Measurements from ENCODE around the gene CLCNKB.
"Not testable (repeated sequence)": the region's sequence is repeated elsewhere in the genome, so short reads cannot be mapped to it uniquely, and the experiment has no call there.

CLCNKB gene

GRCh38 chr1:16015960-16016901, 27.4 kb upstream of the CLCNKB start:
- no peak for DNase-seq

GRCh38 chr1:16017076-16017460, 26.5 kb upstream of the CLCNKB start:
- DNase-seq: no peak

DNA sequence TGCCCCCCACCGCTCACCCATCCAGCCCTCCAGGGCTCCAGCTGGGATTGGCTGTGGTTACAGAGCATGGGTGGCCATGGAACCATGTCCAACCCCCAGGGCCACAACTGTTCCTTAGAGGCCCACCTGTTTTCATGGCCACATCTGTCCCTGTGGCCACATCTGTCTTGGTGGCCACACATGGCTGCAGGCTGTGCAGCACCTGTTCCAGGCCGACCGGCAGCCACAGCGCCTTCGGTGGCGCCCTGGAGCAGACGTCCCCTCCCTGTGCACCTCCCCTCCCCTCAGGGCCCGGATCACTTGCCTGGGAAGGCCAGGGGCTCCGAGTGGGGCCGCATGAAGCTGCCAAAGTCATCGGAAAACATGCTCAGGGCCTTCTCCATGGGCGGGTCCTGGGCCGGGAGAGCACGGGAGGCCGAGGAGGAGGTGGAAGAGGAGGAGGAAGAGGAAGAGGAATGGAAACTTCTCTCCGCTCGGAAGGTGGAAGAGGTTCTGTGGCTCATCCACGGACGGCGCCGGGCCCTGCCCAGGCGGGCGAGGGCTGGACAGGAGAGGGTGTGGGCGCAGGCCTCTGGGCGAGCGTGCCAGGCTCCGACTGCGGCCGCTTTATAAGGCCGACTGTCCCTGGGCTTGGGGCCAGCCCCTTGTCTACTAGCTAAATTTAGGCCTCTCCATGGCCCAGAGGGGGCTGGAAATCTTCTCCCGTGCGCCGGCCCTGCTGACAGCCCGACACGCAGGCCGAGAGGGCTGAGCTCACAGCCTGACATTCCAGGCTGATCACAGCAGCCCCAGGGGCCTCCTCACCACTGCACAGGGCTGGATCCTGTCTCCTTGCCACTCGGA, 25.9 kb upstream of the CLCNKB start, which contains the start of gene HSPB7:
Gene HSPB7 (minus strand): TSS at position 583 of the 843 bp plus-strand sequence. CDS start 80 bp downstream, at position 503.
- no peak for DNase-seq

GRCh38 chr1:16018308-16018707, 25.3 kb upstream of the CLCNKB start:
- no peak for DNase-seq

GRCh38 chr1:16018749-16019643, 24.6 kb upstream of the CLCNKB start:
- DNase-seq: no peak

GRCh38 chr1:16019644-16020277, 23.8 kb upstream of the CLCNKB start:
- no peak for DNase-seq

GRCh38 chr1:16020325-16020724, 23.3 kb upstream of the CLCNKB start:
- DNase-seq: no peak

- not testable (repeated sequence) for DNase-seq
These were observed 22.7 kb upstream of the CLCNKB start for GRCh38 chr1:16020878-16021277.

- no peak for DNase-seq
These were observed 21.9 kb upstream of the CLCNKB start, which contains the start of gene CLCNKA for GRCh38 chr1:16021681-16022080. Gene CLCNKA (plus strand): TSS chr1:16022036. CDS start chr1:16022620, 584 bp downstream.

DNA sequence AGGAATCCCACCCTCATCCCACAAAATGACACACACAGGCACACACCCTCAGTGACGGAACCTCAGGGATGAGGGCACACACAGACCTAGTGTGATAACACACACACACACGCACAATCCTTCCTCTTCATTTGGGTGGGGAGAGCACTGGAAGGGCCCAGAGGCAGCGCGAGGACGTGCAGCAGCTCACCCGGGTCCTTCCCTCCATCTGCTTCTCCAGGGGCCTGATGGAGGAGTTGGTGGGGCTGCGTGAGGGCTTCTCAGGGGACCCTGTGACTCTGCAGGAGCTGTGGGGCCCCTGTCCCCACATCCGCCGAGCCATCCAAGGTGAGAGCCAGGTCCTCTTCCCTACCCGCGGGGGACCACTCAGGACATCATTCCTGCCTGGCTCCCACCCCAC, 21.2 kb upstream of the CLCNKB start:
- no peak for DNase-seq

DNA sequence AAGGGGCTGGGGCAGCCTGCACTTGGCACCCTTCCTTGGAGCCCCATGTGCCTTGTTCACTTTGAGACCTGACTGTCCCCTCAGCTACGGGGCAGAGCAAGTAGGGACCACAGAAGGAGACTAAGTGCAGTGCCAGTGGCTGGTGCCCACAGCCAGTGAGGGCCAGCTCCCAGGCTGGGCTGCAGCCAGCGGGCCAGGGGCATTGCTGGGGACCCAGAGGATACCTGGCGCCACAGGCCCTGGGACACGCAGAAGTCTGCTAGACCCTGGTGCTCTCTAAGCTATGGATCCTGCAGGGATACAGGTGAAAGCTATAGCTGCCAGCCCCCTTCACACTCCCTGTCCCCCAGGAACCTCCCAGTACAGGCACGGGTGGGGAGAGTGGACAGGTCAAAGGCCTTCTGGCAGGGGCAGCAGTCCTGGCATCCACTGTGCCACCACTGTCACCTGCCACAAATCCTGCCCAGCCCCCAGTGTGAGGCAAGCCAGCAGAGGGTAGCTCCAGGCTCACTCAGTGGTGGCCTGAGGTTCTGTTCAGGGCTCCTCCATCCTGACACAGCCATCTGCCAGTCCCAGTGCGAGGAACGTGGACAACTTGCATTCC, 20.4 kb upstream of the CLCNKB start:
- no peak for DNase-seq

DNA sequence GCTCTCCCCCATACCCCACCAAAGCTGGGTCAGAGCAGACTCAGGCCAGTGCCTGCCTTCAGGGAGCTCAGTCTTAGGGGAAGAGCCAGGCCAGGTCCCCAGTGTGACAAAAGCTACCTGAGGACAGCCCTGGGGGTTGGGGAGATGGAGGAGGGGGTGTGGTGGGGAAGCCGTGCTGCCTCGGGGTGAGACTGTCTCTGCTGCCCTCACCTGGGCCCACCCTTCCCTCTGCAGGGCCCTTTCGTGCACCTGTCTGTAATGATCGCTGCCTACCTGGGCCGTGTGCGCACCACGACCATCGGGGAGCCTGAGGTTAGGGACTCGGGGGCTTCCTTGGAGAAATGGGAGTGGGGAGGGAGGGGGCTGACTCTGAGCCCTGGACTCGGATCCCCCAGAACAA, 17.3 kb upstream of the CLCNKB start:
- DNase-seq: not testable (repeated sequence)

DNA sequence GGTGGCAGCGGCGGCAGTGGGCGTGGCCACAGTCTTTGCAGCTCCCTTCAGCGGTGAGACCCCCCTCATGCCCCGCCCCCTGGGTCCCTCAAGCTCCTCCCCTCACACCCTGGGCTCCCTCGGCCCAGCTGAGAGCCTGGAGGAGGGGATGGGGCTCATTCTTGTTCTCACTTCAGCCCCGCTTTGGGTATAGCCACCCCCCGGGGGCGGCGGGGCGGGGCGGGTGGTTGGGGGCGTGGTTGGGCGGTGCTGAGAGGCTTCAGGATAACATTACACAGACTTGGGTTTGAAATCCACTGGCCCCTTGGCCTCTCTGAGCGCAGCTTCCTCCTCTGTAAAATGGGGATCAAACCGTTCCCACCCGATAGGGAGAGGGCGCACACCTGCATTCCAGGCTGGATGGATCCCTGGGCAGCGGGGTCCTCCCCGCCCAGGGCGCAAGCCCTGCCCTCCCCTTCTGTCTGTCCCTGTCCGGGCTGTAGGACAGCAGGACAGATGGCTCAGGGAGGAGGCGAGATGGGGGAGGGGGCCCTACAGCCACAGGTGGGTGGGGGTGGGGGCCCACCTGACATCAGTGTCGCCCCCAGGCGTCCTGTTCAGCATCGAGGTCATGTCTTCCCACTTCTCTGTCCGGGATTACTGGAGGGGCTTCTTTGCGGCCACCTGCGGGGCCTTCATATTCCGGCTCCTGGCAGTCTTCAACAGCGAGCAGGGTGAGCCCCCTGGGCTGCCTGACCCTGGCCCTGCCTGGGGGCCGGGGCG, 16.7 kb upstream of the CLCNKB start:
- peak; percentile 59 to 62 for DNase-seq

- no peak for DNase-seq
These were observed 15.2 kb upstream of the CLCNKB start for GRCh38 chr1:16028237-16029002.

DNA sequence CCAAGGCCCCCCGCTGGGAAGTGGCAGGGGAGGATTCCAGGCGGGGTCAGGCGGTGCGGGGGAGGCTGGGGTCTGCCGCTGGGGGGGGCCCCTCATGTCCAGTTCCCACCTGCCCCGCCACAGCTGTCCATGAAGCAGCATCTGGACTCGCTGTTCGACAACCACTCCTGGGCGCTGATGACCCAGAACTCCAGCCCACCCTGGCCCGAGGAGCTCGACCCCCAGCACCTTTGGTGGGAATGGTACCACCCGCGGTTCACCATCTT, 14.6 kb upstream of the CLCNKB start:
- not testable (repeated sequence) for DNase-seq

- no peak for DNase-seq
These were observed 14.3 kb upstream of the CLCNKB start for GRCh38 chr1:16029288-16029687.

- DNase-seq: no peak
These were observed 12.0 kb upstream of the CLCNKB start for GRCh38 chr1:16031551-16031950.

DNA sequence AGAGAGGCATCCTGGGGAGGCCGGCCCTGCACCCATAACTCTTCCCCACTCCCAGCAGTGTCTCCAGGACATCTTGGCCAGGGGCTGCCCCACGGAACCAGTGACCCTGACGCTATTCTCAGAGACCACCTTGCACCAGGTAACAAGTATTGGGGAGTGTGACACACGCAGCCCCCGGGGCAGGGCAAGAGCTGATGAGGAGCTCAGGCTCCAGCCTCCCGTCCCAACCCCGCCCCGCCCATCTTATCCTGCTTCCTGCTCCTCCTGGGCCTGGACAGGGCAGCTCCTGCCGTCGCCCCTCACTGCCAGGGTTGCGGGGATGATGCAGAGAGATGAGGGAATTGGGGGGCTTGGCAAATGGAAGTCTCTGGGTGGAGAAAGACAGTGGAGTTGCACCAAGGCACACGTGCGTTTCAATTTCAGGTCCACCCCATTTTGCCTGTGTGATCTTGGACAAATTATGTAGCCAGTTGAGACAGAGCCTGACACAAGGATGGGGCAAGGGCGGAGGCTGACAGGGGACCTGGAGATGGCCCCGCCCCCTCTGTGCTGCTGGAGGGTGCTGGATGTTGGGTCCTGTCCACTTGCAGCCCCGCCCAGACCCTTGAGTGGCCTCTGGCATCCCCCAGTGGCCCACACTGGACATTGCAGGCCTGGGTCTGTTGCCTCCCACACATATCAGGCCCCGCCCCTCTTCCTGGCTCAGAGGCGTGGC, 11.0 kb upstream of the CLCNKB start:
- peak; percentile 80 to 83 for DNase-seq

- DNase-seq: not testable (repeated sequence)
These were observed 10.4 kb upstream of the CLCNKB start for GRCh38 chr1:16033103-16033632.

Data from activated T-cell treated with anti-CD3 and anti-CD28 coated beads, Interleukin-2, amount 50 U/mL, for 48 hours (primary cell).